ENCODE measurements around the gene CD300E.
"Not testable (repeated sequence)": the region's sequence is repeated elsewhere in the genome, so short reads cannot be mapped to it uniquely, and the experiment has no call there.

The CD300E gene

DNA sequence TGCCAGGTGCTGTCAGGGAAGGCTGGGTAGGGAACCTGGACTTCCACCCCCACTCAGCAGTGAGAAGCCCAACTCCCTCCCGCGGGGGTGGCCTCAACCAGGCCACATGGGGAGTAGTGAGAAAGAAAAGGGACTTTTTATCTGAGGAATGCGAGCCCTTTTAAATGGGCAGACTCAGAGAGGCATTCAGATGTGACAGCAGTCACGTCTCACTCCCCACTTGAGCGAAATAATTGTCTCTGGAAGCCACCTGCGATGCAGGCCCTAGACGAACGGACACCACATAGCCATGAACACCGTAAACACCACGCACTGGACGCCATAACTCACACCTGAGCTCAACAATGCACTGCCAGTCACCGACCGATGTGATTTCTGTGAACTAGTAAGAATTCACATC is 11.9 kb upstream of the CD300E start:
- DNase-seq (ENCODE audit: low read depth, low spot score) = no peak

DNA sequence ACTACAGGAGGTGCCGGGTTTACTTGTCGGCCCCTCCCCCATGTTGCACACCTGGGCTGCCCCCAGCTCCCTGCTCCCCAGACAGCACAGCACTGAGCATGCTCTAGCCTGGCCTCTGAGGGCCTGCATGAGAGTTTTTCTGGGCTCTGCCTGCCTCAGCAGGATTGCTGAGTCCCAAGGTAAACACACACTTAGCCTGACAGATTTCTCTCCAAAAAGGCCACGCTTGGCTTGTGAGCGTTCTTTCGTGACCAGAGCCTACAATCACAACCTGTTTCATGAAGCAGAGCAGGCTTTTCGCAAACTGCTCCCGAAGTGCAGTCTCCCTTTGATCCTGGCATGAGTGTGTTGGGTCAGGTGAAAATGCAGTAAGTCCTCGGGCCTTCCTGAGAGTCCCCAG is 9.8 kb upstream of the CD300E start:
- DNase-seq (ENCODE audit: low read depth, low spot score) = no peak

DNA sequence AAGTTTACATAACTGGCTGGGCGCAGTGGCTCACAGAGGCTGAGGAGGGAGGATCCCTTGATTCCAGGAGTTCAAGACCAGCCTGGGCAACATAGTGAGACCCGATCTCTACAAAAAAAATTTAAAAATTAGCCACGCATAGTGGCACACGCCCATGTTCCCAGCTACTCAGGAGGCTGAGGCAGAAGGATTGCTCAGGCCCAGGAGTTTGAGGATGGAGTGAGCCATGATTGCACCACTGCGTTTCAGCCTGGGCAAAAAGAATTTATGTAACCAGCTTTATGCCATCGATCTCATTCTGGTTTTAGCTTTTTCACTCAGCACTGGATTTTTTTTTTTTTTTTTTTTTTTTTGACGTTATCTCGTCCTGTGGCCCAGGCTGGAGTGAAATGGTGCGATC is 9.1 kb upstream of the CD300E start:
- no peak for DNase-seq (ENCODE audit: low read depth, low spot score)

DNA sequence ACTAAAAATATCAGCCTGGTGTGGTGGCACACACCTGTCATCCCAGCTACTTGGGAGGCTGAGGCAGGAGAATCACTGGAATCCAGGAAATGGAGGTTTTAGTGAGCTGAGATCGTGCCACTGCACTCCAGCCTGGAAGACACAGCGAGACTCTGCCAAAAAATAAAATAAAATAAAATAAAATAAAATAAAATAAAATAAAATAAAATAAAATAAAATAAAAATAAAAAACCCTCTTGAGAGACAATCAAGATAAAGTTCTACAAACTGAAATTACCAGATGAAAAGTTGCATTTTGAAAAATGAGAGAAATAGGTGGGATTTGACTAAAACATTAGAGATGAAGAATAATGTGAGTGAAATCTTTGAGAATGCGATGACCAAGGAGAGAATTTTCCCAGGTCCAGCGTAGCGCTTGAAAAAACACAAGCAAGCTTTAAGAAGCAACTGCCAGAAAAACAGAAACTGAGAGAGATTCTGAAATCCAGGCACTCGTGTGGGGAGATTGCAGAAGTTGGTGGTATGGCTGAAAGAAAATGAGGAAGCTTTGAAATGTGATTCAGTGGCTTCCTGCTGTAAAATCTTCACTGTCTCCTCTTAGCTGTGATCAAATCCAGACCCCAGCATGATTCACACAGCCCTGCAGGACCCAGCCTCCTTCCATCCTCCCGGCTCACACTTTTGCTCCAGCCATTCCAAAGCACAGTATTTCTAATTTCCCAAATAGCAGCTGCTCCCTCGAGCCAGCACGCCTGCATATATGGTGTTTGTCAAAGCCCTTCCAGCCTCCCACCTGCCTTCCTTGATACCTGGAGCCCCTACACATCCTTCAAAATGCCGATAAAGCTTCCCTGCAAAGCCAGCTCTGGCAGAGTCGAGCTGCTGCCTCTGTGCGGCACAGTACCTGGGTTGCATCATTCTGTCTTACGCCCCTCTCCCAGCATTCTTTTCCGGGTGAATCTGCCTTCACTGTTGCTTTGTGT is 8.2 kb upstream of the CD300E start:
- DNase-seq (ENCODE audit: low read depth, low spot score) = no peak

DNA sequence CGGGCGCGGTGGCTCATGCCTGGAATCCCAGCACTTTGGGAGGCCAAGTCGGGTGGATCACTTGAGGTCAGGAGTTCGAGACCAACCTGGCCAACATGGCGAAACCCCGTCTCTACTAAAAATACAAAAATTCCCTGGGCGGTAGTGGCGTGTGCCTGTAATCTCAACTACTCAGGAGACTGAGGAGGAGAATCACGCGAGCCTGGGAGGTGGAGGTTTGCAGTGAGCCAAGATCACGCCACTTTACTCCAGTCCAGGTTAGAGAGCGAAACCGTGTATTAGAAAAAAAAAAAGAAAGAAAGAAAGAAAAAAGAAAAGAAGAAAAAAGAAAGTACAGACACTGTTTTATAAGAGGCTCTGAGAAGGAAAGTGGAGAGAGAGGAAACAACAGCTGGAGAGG is 6.7 kb upstream of the CD300E start:
- not testable (repeated sequence) for DNase-seq (ENCODE audit: low read depth, low spot score)

DNA sequence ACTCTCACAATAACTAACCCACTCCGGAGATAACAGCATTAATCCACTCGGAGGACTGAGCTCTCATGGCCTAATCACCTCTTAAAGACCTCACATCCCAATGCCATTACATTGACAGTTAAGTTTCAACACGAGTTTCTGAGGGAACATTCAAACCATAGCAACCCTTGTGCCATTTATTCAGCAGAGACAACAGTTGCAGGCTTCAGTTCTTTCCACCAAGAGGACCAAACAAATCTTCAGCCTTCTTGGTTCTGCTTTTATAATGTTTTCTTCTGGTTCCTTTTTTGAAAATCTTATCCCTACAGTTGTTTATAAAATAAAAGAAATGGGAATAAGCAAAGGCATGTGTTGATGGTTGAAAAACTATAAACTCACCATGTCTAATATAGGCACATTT is 2.1 kb upstream of the CD300E start:
- no peak for DNase-seq (ENCODE audit: low read depth, low spot score)

DNA sequence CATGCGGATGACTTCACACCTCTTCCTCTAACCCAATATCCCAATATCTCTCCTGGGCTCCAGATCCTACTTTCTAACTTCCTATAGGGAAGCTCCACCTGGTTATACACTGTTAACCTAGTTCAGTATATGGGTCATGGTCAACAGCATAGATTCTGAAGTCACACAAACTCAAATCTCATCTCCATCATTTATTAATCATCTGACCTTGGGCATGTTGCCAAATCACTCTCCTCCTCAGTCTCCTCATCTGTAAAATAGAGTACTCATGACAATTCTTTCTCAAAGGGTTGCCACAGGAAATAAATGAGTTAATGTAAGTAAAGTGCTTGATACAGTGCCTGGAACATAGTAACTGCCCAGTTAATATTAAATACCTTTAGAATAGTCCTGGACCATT is 593 bp upstream of the CD300E start:
- DNase-seq (ENCODE audit: low read depth, low spot score) = no peak

DNA sequence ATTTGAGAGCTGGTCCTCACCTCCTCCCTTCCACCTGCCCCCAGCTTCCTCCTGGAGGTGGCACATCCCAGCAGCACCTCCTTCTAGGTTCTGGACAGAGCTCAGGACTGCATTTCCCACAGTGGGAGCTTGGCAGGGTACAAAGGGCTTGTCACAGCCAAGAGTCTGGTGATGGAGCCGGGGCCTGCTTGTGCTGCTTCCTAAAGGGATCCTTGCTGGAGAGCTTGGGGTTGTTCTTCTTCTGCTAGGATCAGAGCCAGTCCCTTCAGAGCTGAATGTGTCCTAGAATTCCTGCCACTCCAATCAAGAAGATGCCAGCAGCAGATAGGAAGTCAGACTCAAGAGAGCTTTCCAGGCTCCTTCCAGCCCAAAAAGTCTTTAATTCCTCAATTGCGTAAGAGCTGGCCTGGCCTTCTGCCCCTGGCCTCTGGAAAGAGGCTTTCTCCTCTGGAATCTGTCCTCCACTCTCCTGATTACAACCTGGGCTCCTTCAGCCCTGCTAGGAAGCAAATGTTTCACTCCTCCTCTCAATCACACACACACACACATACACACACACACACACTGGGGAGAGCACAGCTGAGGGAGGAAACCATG is 4.4 kb downstream of the CD300E start:
- no peak for DNase-seq (ENCODE audit: low read depth, low spot score)

DNA sequence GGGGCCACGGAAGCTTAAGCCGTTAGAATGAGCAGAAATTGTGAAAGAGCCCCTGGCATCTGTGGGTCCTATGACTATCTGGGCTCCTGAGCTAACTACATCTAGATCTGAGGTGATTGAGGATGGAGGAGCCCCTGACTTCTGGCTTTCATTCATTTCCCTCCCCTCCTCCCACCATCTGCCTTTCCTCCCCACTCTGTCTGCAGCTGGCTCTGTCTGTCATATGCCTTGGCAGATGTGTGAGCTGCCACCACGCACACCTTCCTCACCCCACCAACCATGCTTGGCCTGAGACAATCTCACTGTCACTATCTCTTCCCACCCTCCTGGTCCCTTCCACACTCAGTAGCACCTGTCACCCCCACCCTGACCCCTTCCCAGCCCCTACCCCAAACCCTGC is 5.1 kb downstream of the CD300E start:
- DNase-seq (ENCODE audit: low read depth, low spot score) = no peak

DNA sequence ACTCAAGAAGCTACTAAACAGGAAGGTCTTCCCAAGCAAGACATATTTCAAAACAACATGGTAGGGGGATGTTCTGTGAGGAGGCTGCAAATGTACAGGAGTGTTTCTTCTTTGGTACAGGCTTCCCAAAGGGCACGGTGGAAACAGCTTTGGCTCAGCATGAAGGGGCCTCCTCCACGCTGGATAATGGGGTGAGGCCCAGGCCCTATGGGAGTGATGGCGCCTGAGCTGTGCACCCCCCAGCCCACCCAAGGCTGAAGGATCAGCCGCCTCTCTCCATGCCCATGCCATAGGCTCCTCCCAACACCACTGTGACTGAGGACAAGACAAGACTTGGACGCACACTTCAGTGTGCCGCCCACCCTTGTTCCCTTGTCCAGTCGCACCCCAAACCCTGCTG is 6.8 kb downstream of the CD300E start:
- DNase-seq (ENCODE audit: low read depth, low spot score) = no peak

DNA sequence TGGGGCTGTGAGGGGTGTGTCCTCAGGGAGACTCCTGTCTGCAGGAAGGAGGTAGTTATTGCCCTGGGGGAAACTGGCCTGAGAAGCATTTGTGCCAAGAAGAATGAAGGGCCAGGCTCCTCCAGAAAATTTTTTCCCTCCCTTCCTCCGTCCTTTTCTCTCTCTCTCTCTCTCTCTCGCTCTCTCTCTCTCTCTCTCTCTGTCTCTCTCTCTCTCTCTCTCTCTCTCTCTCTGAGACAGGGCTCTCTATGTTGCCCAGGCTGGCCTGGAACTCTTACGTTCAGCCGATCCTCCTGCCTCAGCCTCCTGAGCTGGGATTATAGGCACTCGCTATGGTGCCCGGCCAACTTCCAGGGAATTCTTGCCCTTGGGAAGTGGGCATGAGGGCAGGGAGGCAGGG is 11.5 kb downstream of the CD300E start:
- no peak for DNase-seq (ENCODE audit: low read depth, low spot score)

DNA sequence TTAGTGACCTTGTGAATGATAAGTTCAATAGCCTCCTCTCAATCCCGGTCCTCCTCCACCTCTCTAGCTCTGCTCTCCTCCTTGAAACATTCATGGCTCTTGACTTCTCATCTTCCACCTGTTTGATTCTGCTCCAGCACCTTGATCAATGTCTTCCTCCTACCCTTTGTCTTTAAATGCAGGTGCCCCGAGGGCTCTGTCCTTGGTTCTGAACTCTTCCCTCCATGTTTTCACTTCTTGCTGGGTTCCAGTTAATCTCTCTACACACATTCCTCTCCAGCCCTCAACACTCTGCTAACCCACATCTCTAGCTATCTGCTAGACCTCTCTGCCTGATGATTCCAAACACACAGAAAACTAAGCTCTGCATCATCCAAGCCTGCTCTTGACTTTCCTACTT is 13.4 kb downstream of the CD300E start:
- DNase-seq (ENCODE audit: low read depth, low spot score) = no peak

DNA sequence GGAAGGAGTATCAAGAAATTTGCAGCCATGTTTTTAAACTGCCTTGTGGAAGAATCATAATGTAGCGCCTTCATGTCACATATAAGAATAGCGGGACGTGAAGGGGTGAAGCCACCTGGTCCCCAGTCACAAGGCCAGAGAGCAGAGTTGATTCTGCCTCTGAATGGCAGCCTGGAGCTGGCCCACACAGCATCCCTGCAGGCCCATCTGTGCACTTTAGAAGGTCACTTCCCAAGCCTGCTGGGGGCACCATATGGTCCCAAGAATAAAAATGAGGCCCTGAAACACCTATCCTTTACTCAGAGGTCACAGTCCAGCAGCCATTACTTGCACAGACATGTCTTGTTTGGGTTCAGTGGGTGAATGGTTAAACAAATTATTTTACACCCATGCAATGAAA is 15.0 kb downstream of the CD300E start:
- no peak for DNase-seq (ENCODE audit: low read depth, low spot score)

DNA sequence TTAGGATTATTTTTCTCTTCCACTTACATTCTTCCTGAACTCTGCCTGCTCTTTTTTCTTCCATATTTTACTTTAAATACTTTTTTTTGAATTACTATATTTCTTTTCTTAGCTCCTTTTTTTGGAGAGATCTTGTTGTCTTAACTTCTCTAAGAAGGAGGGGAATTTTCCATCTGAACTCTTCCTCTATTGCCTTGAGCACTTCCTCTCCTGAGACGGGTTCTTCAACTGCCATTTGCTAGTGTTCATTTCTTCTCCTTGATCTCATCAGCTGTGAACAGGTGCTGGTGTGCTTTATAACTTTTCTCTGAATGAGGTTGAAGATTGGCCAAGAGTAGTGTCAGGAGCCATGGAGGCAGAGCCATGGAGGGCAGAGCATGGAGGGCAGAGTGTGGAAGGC is 16.3 kb downstream of the CD300E start:
- no peak for DNase-seq (ENCODE audit: low read depth, low spot score)

DNA sequence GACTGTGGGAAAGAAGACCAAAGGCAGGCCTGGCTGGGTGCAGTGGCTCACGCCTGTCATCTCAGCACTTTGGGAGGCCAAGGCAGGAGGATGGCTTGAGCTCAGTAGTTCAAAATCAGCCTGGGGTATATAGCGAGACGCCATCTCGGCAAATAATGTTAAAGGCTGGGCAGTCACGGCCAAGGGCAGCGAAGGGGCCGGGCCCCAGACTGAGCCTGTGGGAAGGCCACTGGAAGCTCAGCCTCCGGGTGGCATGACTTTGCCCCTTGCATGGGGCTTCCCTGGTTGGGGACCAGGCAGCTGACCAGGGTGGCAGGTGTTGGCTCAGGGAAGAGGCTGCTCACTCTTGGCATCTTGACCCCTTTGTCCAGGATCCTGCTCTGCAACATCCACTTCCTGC is 17.5 kb downstream of the CD300E start:
- no peak for DNase-seq (ENCODE audit: low read depth, low spot score)

DNA sequence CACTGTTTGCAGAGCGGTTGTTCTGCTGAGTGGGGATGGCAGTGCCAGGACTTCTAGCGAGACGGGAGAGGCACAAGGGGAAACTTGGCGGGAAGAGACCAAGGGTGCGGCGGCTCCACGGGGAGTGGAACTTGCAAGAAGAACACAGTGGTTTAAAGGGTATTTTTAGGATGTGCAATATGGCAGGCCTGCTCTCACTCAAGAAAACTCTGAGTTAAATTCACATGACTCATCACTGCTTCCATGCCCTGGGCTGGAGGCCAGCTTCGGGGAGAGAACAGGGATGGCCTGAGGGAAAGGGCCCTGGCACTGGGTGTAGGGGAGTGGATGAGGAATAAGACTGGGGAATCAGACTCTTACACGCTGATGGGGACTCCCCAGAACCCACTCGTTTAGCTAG is 18.2 kb downstream of the CD300E start:
- no peak for DNase-seq (ENCODE audit: low read depth, low spot score)

DNA sequence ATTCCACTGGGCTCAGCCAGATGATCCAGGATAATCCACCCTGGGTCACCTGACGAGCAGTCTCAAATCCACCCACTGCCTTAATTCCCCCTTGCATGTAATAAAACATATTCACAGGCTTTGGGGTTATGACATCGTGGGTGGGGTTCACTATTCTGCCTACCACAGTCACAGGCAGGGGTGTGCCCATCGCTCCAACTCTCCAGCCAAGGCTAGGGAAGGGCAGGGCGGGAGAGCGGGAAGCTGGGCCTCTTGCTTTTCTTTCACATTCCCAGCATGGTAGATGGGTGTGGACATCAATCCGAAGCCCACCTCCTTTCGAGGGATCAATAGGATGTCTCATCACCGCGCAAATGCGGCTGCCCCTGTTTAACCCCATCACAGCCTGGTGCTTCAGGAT is 18.8 kb downstream of the CD300E start:
- DNase-seq (ENCODE audit: low read depth, low spot score) = no peak

DNA sequence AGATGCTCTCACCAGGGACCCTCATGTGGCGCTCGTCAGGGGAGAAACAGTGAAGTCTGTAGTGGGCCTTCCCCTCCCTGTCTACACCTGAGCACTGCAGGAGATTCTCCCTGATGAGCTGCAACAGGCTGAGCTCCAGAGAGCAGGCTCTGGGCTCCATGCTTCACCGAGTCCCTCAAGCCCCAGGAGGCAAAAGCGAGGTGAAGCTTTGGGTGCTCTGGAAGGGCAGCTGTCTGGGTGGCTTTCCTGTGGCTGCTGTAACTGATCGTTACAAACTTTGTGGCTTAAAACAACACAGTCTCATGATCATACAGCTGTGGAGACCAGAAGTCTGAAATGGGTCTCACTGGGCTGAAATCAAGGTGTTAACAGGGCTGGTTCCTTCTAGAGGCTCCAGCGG is 19.3 kb downstream of the CD300E start:
- no peak for DNase-seq (ENCODE audit: low read depth, low spot score)

DNA sequence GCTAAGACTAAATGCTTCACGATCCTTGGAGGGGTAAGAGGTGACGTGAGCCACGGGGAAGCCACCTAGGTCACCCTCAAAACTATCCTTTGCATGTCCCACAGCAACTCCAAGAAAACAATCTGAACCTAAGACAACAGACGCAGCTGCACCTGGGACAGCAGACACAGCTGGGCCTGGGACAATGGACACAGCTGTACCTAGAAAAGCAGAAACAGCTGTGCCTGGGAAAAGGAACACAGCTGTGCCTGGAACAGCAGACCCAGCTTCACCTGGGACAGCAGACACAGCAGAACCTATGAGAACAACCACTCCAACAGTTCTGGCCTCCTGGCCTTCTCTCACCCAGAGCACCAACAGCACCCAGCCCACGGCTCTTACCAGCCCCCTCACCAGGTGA is 19.8 kb downstream of the CD300E start:
- DNase-seq (ENCODE audit: low read depth, low spot score) = no peak

DNA sequence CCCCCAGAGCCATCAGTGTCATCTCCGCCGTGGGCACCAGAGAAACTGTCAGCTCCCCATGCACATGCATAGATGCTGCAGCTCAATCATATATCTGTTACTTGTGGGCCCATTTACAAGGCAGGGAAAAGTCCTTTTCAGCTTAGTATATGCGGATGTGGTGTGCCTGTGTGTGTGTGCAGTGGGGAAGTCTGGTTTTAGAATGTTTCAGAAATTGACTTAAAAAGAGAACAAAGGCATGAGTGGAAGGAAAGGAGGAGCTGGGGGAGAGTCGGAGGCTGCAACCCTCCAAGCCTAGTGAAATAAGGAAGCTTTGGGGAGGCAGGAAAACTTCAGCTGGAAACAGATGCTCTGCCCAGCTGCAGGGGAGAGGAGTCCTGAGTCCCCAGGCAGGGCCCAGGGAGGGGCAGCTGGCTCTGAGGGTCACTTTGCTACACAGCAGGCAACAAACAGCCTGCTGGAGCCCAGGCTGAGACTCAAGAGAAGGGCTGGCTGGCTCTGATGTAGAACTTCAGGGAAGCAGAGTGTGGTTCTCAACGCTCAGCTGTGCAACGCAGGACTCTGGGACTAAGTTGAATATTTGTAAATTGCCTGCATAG is 20.4 kb downstream of the CD300E start:
- DNase-seq (ENCODE audit: low read depth, low spot score) = no peak

DNA sequence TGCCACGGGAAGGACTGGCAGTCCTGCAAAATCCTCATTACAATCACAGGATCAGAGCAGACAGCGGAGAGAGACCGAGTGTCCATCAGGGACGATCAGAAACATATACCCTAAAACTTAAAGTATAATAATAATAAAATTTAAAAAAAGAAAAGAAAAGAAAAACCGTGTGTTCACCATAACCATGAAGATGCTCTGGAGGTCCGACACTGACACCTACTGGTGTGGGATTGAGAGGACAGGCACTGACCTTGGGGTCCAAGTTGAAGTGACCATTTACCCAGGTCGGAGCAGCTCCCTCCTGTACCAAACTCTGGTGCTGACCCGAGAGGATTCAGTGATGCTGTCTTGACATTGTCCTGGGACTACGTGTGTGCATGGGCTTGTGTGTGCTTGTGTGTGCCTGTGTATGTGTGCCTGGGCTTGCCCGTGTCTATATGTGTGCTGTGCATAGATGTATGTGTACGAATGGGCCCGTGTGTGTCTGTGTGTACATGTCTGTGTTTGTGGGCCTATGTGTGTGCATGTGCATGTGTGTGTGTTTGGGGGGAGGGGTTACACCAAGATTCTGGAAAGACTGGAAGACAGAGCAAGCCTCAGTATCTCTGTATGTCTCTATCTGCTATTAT is 21.5 kb downstream of the CD300E start:
- no peak for DNase-seq (ENCODE audit: low read depth, low spot score)

DNA sequence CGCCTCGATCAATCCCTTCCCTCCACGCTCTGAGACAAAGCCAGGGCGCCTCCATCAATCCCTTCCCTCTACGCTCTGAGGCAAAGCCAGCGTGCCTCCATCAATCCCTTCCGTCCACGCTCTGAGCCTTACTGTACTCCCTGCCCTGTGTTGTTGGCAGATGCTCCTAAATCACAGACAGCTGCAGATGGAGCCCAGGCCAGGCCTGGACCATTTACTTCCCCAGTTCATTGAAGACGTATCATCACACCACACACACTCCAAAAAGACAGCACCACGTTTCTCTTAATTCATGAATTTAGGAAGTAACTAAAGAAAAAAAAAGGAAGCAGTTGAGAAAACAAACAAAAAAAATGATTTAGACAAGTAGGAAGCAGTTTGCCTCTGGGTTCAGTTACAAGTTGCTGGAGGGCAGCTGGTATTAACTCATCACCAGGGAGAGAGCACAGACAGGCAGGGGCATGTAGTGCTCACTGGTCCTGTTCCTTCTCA is 24.0 kb downstream of the CD300E start:
- DNase-seq (ENCODE audit: low read depth, low spot score) = no peak

Measured in activated CD4-positive, CD25-positive, alpha-beta regulatory T cell treated with anti-CD3 and anti-CD28 coated beads, Interleukin-2, amount 50 U/mL, for 16 hours (primary cell).